Measurements from ENCODE around the gene AKT1S1. TPM values are rescaled to one million over a fixed set of nuclear protein-coding genes. Genes with fewer than 3 reads are reported as not detected.

Gene AKT1S1
- total and polyA plus RNA-seq, 2 of the 13 experiments (the other 11 are each of a cell fraction or from before 2014, with no cell fraction given): 13.5 to 27.8 TPM

- peak overlapping the region; percentile 96 for H3K9ac ChIP-seq (ENCODE audit: insufficient read depth, low read depth, low read length)
- no TSS peak for BruUV-seq (replicated peaks)
- peaks cover 24% of the 10 kb centered on the region for H3K79me2 ChIP-seq (ENCODE audit: insufficient read depth, low read length)
- 6% methylated on average over 8 of the region's 78 CpGs for WGBS (ENCODE audit: low lambda C conversion rate)
- H2AFZ ChIP-seq (ENCODE audit: low read length): no peak overlapping the region
- FAIRE-seq (no peak), DNase-seq (ENCODE audit: low spot score) (no peak), ATAC-seq (no peak)
- peaks cover 30% of the 10 kb centered on the region for H3K4me1 ChIP-seq (ENCODE audit: insufficient read depth, low read length)
- intact Hi-C loops (cut with micrococcal nuclease; ENCODE audit: unreplicated experiment) (no loop called here), in situ Hi-C loops (cut with HindIII; ENCODE audit: extremely low pct_ligation_motif_present, low pct_unique_long_range_greater_than_20kb) (no loop called here)
- peaks cover 21 to 26% of the 10 kb centered on the region in 2 experiments; a peak in 4 of 5 replicates for H3K36me3 ChIP-seq (replicated peaks in 1 of 2; ENCODE audit: control insufficient read depth in 1 of 2, insufficient read depth in 2 of 2, low read length in 2 of 2)
- no peaks in the 10 kb centered on the region; a peak in 1 of 5 replicates for H3K27me3 ChIP-seq (ENCODE audit: control insufficient read depth in 1 of 2, insufficient read depth in 2 of 2, low read length in 2 of 2)
- peak overlapping the region; percentile 89 for H3K4me2 ChIP-seq (ENCODE audit: low read depth, low read length)
- peak overlapping the region; percentile 100 for H3K27ac ChIP-seq (ENCODE audit: extremely low read length, insufficient read depth, low read length)
- H3K9me3 ChIP-seq (ENCODE audit: low read length): no peaks in the 10 kb centered on the region
- ChIA-PET CTCF (ENCODE audit: low intra/inter-chr PET ratio, low total read pairs) (no interaction called here), POLR2A (interaction anchor here (0.6 to 3.1 kb wide), 8 partner anchors 13 to 166 kb away, joined by 3 to 29 read pairs (median 12); partner anchors contain the start of genes AKT1S1, ATF5, NUP62 and PNKP)
- H3K4me3 ChIP-seq (replicated peaks in 1 of 3; ENCODE audit: insufficient read depth in 1 of 3, low read depth in 2 of 3, low read length in 3 of 3): peak overlapping the region; percentile 89 to 93 (median 90)
- H4K20me1 ChIP-seq (ENCODE audit: insufficient read depth, low read length): peaks cover 23% of the 10 kb centered on the region
- TF ChIP-seq AGO1 (IDR thresholded peaks at IDR 0.05; ENCODE audit: low read depth, low read length, poor library complexity, severe bottlenecking): peak; percentile 67
- TF ChIP-seq ZBTB38 (CRISPR knock-in tag; IDR thresholded peaks at IDR 0.05): 0 out of 2 replicates have a peak, but pooled peaks have one; percentile 35
- TF ChIP-seq CAMTA2 (CRISPR knock-in tag; IDR thresholded peaks at IDR 0.05; ENCODE audit: borderline replicate concordance): no peak
- TF ChIP-seq, protein P1, sequence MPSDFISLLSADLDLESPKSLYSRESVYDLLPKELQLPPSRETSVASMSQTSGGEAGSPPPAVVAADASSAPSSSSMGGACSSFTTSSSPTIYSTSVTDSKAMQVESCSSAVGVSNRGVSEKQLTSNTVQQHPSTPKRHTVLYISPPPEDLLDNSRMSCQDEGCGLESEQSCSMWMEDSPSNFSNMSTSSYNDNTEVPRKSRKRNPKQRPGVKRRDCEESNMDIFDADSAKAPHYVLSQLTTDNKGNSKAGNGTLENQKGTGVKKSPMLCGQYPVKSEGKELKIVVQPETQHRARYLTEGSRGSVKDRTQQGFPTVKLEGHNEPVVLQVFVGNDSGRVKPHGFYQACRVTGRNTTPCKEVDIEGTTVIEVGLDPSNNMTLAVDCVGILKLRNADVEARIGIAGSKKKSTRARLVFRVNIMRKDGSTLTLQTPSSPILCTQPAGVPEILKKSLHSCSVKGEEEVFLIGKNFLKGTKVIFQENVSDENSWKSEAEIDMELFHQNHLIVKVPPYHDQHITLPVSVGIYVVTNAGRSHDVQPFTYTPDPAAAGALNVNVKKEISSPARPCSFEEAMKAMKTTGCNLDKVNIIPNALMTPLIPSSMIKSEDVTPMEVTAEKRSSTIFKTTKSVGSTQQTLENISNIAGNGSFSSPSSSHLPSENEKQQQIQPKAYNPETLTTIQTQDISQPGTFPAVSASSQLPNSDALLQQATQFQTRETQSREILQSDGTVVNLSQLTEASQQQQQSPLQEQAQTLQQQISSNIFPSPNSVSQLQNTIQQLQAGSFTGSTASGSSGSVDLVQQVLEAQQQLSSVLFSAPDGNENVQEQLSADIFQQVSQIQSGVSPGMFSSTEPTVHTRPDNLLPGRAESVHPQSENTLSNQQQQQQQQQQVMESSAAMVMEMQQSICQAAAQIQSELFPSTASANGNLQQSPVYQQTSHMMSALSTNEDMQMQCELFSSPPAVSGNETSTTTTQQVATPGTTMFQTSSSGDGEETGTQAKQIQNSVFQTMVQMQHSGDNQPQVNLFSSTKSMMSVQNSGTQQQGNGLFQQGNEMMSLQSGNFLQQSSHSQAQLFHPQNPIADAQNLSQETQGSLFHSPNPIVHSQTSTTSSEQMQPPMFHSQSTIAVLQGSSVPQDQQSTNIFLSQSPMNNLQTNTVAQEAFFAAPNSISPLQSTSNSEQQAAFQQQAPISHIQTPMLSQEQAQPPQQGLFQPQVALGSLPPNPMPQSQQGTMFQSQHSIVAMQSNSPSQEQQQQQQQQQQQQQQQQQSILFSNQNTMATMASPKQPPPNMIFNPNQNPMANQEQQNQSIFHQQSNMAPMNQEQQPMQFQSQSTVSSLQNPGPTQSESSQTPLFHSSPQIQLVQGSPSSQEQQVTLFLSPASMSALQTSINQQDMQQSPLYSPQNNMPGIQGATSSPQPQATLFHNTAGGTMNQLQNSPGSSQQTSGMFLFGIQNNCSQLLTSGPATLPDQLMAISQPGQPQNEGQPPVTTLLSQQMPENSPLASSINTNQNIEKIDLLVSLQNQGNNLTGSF (CRISPR knock-in tag; IDR thresholded peaks at IDR 0.05): 0 out of 2 replicates have a peak, but pooled peaks have one; percentile 31
- no peak; the same call in 2 of the 3 replicates for TF ChIP-seq MXI1 (IDR thresholded peaks at IDR 0.05; ENCODE audit: borderline replicate concordance, low read depth, low read length)
- TF ChIP-seq BORCS8-MEF2B (CRISPR knock-in tag; IDR thresholded peaks at IDR 0.05): peak; percentile 44; the same call in 1 of the 2 replicates
- TF ChIP-seq HIVEP1 (CRISPR knock-in tag; IDR thresholded peaks at IDR 0.05): 0 out of 2 replicates have a peak, but pooled peaks have one; percentile 18
- no peak for TF ChIP-seq POLR2A (IDR thresholded peaks at IDR 0.05; ENCODE audit: insufficient read depth in 1 of 2, low read depth in 2 of 2, low read length in 2 of 2)
- TF ChIP-seq NRL (CRISPR knock-in tag; IDR thresholded peaks at IDR 0.05; ENCODE audit: borderline replicate concordance): no peak
- TF ChIP-seq, protein P2, sequence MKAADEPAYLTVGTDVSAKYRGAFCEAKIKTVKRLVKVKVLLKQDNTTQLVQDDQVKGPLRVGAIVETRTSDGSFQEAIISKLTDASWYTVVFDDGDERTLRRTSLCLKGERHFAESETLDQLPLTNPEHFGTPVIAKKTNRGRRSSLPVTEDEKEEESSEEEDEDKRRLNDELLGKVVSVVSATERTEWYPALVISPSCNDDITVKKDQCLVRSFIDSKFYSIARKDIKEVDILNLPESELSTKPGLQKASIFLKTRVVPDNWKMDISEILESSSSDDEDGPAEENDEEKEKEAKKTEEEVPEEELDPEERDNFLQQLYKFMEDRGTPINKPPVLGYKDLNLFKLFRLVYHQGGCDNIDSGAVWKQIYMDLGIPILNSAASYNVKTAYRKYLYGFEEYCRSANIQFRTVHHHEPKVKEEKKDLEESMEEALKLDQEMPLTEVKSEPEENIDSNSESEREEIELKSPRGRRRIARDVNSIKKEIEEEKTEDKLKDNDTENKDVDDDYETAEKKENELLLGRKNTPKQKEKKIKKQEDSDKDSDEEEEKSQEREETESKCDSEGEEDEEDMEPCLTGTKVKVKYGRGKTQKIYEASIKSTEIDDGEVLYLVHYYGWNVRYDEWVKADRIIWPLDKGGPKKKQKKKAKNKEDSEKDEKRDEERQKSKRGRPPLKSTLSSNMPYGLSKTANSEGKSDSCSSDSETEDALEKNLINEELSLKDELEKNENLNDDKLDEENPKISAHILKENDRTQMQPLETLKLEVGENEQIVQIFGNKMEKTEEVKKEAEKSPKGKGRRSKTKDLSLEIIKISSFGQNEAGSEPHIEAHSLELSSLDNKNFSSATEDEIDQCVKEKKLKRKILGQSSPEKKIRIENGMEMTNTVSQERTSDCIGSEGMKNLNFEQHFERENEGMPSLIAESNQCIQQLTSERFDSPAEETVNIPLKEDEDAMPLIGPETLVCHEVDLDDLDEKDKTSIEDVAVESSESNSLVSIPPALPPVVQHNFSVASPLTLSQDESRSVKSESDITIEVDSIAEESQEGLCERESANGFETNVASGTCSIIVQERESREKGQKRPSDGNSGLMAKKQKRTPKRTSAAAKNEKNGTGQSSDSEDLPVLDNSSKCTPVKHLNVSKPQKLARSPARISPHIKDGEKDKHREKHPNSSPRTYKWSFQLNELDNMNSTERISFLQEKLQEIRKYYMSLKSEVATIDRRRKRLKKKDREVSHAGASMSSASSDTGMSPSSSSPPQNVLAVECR (CRISPR knock-in tag; IDR thresholded peaks at IDR 0.05; ENCODE audit: borderline replicate concordance): peak; percentile 65
- TF ChIP-seq PATZ1 (CRISPR knock-in tag; IDR thresholded peaks at IDR 0.05): peak; percentile 59
These were observed 25.5 kb downstream of the AKT1S1 start for GRCh38 chr19:49851456-49852259.
